ENCODE measurements around the gene TSTD1.

The TSTD1 gene

GRCh38 chr1:161038523-161039153, at the start of gene TSTD1:
TSS of gene TSTD1 (minus strand) at chr1:161038964. CDS start at chr1:161038889, 75 bp downstream.
- in situ Hi-C loops (cut with MboI; ENCODE audit: low sequenced_read_pairs) = no loop called here

GRCh38 chr1:161086457-161086856, 47.7 kb upstream of the TSTD1 start:
- in situ Hi-C loops (cut with MboI; ENCODE audit: low sequenced_read_pairs) = no loop called here

- in situ Hi-C loops (cut with MboI; ENCODE audit: low sequenced_read_pairs) = no loop called here
These were observed 46.4 kb upstream of the TSTD1 start for GRCh38 chr1:161085165-161085564.

DNA sequence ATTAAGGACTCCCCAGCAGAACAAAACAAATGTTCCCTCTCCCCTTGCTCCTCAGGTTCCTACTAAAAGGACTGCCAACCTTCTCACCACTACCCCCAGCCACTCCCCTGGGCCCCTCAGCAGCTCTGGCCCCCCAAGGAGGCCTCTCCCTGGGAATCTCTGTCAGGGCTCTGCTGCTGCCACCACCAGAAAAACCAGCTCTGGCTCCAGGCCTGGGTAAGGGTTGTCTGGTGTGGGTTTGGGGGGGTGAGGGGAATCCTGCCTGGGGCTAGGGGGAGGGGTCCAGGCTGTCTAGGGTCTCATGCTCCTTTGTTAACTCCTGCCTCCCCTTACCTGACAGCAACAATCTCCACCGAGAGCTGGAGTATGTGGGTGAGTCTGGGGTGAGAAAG, 45.8 kb upstream of the TSTD1 start:
- in situ Hi-C loops (cut with MboI; ENCODE audit: low sequenced_read_pairs) = no loop called here

GRCh38 chr1:161083748-161084596, 45.2 kb upstream of the TSTD1 start:
- in situ Hi-C loops (cut with MboI; ENCODE audit: low sequenced_read_pairs) = no loop called here

- in situ Hi-C loops (cut with MboI; ENCODE audit: low sequenced_read_pairs) = no loop called here
These were observed 44.4 kb upstream of the TSTD1 start for GRCh38 chr1:161082996-161083747.

DNA sequence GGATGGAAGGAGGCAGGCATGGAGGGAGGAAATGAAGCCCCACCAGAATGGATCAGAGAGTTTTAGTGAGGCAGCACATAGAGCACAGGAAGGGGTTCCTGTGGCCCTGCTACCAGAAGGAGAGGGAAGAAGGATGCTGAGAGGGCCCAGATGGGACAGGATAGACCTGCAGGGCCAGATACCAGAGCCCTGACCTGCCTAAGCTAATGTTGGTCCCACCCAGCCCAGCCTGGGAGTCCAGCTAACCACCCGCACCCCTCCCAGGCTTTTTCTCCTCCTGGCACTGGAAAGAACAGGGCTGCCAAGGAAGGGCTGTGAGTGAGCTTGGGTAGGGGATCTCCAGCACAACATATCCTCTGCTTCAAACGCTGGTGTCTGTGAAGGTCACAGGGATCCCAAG, 43.7 kb upstream of the TSTD1 start:
- in situ Hi-C loops (cut with MboI; ENCODE audit: low sequenced_read_pairs) = no loop called here

DNA sequence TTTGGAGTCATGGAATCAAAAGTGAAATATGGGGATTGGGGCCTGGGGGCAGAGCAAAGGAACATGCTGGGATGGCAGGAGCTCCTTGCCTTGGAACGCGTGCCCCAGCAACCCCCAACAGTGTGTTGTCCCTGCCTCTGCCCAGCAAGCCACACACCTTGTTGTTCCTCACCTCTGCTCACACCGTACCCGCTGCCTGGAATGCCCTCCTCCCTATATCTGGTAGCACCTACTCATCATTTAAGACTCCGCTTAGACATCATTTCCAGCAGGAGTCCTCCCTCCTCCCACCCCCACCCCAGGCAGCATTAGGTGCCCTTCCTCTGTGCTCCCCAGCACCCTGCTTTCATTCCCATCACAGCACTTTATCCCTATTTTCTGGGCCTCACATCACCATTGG, 42.8 kb upstream of the TSTD1 start:
- in situ Hi-C loops (cut with MboI; ENCODE audit: low sequenced_read_pairs) = no loop called here

- in situ Hi-C loops (cut with MboI; ENCODE audit: low sequenced_read_pairs) = no loop called here
These were observed 42.0 kb upstream of the TSTD1 start for GRCh38 chr1:161080441-161081405.

DNA sequence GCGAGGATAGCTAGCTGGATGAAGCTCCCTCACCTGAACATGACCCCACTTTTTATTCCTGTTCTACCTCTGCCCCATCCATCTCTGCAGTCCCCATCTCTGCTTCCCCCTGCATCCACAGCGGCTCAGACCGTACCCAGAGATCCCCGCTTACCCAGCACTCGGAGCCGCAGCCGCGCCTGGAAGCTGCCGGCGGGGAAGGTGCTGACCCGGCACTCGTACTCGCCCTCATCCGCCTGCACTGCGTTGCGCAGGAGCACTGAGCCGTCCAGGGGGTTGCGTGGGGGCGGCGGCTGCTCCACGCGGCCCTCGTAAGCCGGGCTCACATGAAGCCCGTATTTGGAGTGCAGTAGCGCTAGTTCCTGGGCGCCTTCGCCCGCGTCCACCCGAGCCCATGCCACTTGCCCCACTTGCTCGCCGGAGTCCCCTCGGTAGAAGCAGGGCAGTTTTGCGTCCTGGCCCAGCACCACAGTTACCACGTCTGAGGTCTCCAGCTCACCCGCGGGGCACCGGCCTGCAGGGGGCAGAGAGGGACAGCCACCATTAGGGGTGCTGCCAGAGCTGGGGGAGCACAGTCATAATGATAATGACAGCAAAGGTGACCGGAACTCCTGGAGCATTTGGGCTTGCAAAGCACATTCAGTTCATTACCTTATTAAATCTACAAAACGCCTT, 40.8 kb upstream of the TSTD1 start:
- in situ Hi-C loops (cut with MboI; ENCODE audit: low sequenced_read_pairs) = no loop called here

GRCh38 chr1:161077426-161077825, 38.7 kb upstream of the TSTD1 start:
- in situ Hi-C loops (cut with MboI; ENCODE audit: low sequenced_read_pairs) = no loop called here

DNA sequence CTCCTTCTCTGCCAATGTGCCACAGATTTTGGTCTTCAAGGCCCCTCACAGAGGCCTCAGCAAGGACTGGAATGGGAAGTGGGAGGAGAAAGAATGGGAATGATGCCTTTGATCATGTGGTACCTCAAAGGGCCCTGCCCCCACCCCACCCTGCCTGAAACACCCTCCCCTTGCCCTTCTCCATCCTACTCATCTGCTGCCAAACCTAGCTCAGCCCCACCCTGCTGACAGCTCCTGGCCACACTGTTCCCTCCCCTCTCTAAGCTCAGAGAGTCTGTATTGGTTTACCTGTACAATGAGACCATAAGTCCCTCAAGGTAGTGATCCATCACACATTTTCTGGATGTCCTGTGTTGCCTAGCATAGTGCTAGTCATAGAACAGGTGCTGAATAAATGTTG, 37.6 kb upstream of the TSTD1 start:
- in situ Hi-C loops (cut with MboI; ENCODE audit: low sequenced_read_pairs) = no loop called here

- in situ Hi-C loops (cut with MboI; ENCODE audit: low sequenced_read_pairs) = no loop called here
These were observed 36.1 kb upstream of the TSTD1 start for GRCh38 chr1:161074676-161075368.

DNA sequence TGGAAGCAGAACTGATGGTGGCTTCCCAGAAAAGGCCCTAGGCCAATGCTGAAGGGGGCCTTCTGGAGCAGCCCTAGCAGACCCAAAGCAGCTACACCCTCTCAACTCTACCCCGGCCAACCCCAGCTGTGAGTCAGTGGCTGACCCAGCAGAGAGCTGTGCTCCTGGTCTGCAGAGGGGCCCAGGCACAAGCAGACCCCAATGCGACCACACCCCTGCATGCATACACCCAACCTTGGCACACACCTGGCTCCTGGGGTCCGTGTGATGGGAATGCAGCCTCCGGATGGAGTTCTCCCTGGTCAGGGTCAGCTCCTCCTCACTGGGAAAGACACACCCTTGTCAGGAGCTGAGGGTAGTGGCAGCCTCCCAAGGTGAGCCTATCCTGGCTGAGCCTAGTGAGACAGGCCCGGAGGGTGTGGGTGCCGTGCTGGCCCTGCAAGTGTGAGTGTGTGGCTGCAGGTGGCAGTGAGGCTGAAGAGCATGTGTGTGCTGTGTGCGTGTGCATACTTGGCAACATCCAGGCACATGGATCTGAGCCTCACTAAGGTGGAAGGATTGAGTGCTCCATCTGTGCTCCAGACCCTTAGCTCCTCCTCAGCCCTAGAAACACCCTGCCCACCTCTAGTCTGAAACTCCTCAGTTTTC, 34.8 kb upstream of the TSTD1 start:
- in situ Hi-C loops (cut with MboI; ENCODE audit: low sequenced_read_pairs) = no loop called here

DNA sequence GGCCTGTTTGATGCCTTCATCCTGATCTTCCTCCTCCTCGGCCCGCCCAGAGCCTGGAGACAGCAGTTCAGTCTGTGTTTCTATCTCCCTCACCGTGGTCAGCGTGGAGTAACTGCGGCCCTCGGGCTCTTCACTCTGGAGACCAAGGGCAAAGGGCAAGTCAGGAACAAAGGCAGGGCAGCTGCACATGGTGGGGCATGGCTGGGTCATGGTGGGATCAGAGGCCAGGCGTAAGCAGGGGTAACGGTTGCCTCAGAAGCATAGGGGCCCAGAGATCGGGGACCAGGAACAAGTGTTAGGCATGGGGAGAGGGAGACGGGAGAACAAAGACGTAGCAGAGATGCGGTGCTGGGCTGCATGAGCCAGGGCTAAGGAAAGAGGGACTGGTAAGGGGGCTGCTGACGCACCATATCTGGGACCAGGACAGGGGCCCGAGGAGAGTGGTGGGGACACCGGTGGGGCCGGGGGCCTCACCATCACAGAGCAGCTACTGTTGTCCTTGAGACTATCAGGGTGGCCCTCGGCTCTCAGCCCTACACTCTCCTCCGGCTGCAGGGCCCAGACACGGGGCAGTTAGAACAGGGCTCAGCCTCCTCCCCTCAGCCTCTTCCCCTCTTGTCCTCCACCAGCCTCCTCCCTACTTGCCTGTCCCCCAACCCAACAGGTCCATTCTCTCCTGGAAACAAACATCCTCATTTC, 34.1 kb upstream of the TSTD1 start:
- in situ Hi-C loops (cut with MboI; ENCODE audit: low sequenced_read_pairs) = no loop called here

GRCh38 chr1:161071886-161072371, 33.2 kb upstream of the TSTD1 start:
- in situ Hi-C loops (cut with MboI; ENCODE audit: low sequenced_read_pairs) = no loop called here

DNA sequence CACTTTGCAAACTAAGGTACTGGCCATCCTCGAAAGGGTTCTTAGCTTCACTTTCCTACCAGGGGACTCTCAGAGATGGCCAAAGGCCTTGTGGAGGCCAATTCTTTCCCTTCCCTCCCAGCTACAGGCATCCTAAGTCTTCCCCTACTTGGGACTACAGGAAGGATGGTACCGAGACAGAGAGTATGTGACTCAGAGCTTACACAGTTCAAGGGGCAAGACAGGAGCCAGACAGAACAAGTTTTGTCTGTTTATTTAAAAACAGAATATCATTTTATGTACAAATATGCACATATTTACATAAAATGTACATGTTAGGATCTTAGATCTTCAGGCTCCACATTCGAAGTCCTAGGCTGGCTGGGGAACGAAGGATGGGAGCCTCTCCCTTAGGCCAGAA, 32.0 kb upstream of the TSTD1 start:
- in situ Hi-C loops (cut with MboI; ENCODE audit: low sequenced_read_pairs) = no loop called here

DNA sequence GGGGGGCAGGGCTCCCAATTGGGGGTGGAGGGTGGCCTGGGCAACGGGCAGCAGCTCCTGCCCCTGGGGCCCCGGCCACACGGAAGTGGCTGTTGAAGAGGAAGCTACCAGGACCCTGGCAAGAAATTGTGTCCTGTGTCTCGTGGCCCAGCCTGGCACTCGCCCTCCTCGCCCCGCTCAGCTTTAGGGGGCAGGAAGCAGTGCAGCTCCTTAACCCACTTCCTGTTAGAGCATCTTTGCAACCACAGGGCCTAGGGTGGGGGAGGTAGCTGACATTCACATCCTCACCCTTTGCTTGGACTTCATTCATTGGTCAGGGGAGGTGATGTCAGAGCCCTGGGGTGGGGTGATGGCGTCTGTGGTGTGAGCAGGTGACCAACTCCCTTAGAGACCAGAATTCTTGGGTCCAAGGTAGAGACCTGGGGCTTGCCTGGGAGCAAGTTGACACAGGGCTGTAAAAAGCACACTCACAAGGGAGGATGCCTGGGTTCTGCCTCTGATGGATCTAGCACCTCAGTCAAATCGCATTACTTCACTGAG, 31.0 kb upstream of the TSTD1 start, which contains the start of gene ARHGAP30:
Gene ARHGAP30, minus strand, starts transcription at position 161 of the 540 bp plus-strand sequence. CDS start 267 bp downstream, outside the sequence.
- in situ Hi-C loops (cut with MboI; ENCODE audit: low sequenced_read_pairs) = no loop called here

All from HL-60/S4 treated with retinoic acid at 250 ng/mL for 4 days and 3 days (cell line).